Erythroblast (primary cell): Measurements from ENCODE around the gene ARRDC2.

Experiments
- DNase-seq, 2 experiments: peaks; one replicate each; lab custom pipeline; 2025; lab: John Stamatoyannopoulos, UW
- GATA1 ChIP-seq: IDR thresholded peaks from 2 replicates; pipeline ENCODE4 v1.6.1; 2011; ENCODE audit warnings: low read depth, mild to moderate bottlenecking, control low read depth, low read length, moderate library complexity
- POLR2A ChIP-seq: IDR thresholded peaks from 2 replicates; pipeline ENCODE4 v1.6.1; 2011; ENCODE audit warnings: mild to moderate bottlenecking, low read length

ARRDC2 gene

DNA sequence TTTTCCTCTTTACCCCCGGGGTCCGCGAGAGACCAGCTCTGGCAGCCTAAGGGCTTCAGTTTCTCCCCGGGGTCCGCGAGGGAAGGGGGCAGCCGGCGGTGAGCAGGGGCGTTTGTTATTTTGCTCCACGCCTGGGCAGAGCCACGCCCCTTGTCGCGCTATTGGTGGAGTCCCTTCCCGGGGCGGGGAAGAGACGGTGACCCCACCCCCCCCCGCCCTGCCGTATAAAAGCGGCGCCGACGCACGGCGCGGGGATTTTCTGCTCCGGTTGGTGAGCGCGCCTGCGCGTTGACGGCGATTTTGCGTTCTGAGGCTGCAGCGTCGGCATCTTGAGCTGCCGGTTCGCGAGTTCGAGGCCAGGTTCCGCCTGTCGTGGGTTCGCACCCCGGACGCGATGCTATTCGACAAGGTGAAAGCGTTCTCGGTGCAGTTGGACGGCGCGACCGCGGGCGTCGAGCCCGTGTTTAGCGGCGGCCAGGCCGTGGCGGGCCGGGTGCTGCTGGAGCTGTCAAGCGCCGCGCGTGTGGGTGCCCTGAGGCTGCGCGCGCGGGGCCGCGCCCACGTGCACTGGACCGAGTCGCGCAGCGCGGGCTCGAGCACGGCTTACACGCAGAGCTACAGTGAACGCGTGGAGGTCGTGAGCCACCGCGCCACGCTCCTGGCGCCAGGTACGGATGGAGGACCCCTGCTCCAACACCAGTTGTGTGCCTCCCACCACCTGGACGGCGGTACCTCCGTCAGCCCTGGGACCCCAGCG, at the start of gene ARRDC2:
ARRDC2 (plus strand) TSS at position 254 of the 757 bp plus-strand sequence; CDS start at position 395, 141 bp downstream.
- DNase-seq = peak; percentile 88 to 90
- TF ChIP-seq POLR2A (peak; percentile 42), GATA1 (no peak)

DNA sequence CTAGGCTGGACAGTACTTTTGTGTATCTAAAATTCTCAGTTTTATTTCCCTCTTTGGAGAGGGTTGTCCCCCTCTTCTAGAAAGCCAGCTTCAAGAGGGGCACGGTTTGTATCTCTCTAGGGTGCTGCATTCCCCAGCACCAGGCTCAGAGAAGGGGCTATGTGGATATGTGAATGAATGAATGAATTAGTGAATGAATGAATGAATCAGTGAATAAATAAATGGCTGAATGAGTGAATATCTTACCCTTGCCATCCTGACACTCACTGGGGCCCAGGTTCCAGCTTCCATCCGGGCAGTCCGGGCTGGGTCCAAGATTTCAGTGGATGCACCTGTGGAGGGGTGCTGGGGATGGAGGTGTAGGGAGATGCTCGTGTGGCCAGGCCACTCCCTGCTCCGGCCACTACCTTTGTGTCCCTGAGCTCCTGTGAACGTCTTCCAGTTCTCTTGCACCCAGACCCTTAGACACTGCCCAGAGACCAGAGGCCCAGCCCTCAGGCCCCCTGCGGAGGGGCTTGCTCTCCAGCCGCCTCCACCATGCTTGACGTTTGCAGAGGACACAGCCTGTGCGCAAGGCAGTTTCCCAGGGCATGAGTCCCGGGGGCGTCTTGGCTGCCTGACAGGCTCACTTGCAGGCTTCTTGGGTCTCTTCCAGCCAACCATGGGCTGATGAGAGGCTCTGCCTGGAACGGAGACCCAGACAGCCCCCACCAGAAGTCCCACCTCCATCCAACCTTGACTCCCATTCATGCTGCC, 43.9 kb upstream of the ARRDC2 start:
- no peak for TF ChIP-seq POLR2A
- TF ChIP-seq GATA1 = no peak
- no peak for DNase-seq

GRCh38 chr19:17965370-17966128, 42.4 kb upstream of the ARRDC2 start:
- TF ChIP-seq GATA1 = no peak
- TF ChIP-seq POLR2A = no peak
- no peak for DNase-seq

DNA sequence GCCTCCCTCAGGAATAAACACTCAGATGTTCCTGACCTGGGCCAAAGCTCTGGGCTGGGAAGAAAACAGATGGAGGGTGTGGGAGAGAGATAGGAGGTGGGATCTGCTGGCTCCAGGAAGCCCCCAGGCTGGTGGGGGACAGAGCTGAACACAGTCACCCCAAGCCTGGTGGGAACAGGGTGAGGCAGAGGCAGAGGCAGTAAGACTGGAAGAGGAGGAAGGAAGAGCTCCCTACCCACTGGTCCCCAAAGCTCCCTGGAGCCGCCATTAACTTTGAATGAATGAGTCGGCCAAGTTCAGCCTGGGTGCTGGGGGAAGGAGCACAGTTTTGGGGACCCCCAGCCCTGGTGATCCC, 41.9 kb upstream of the ARRDC2 start:
- no peak for DNase-seq
- TF ChIP-seq POLR2A = no peak
- TF ChIP-seq GATA1 = no peak

DNA sequence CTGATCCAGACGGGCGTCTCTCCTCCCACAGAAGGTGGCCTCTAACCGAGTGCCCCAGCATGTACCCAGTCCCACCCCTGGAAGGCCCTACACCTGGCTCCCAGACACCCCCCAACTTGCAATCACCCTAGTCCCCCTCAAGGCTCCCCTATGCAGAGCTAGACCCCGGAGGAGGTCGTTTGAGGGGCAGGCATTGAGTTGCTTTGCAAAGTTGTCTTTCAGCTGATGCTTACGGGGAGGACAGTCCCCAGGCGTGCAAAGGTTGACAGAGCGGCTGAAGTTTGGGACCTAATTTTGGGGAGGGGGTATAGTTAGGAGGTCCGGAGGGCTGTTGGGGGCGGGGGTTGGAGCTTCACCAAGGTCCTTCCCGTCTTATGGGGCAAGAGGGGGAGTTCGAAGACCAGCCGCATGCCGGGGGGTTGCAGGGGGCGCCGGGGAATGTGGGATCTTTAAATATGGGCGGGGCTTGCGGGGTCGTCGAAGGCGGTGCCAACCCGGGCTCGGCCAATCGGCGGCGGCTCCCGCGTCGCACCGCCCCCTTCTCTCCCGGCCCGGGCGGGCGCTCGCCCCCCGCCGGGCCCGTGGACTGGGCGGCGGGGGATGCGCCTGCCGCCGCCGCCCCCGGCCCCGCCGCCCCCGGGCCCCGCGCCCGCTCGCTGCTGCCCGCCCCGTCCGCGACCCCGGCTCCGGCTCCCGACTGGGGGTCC, 41.3 kb upstream of the ARRDC2 start, which contains the start of gene KCNN1:
KCNN1 (plus strand) TSS at position 558 of the 707 bp plus-strand sequence. CDS start 6,782 bp downstream, outside the sequence.
- TF ChIP-seq GATA1 (no peak), POLR2A (no peak)
- DNase-seq = no peak

GRCh38 chr19:17967257-17968051, 40.5 kb upstream of the ARRDC2 start:
- TF ChIP-seq GATA1 = no peak
- TF ChIP-seq POLR2A = no peak
- DNase-seq = no peak

GRCh38 chr19:17968362-17968761, 39.6 kb upstream of the ARRDC2 start:
- no peak for DNase-seq
- no peak for TF ChIP-seq GATA1
- TF ChIP-seq POLR2A = no peak

DNA sequence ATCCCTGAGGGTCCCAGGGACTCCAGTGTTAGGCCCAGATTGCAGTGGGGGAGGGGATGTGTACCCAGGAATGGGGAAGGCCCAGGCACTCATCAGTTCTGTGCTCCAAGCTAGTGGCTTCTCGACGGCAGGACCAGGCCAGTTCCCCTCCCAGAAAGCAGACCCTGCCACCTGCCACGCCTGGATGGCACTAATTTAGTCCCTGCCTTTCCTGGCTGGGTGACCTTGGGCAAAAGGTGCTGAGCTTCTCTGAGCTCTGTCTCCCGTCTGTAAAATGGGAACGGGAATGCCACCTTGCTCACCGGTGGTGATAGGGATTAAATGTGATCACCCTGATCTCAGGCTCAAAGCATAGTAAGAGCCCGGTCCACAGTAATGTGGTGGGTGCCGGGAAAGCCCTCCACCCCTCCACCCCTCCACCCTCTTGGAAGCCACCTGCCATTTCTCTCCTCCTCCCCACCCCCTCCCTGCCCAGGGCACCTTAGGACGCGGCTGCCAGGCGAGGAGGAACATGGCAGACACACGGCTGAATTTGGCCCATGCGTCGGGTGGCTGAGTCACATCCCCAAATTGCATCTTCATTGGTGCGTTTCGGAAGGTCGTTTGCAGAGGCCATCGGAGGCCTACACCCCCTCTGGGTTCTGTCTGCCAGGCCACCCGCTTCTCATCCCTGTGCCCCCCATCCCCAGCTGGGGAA, 38.7 kb upstream of the ARRDC2 start:
- TF ChIP-seq POLR2A = no peak
- no peak for TF ChIP-seq GATA1
- DNase-seq = no peak

DNA sequence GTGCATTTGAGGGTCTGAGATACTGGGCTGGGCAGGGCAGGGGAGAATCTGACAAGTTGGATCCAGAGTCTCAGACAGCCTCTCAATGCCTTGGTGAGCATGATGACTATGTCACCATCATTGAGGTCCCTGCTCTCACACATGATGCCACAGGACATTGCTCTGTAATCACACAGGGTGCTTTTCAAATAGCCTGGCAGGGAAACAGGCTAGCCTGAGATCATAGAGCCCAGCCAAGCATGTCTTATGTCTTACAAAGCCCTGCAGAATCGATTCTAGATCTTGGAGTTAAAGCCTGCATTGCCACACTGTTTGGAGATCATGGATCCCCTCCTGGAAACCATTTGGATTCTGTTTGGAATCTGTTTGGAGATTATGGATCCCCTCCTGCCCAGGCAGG, 35.7 kb upstream of the ARRDC2 start:
- TF ChIP-seq POLR2A (no peak), GATA1 (no peak)
- DNase-seq = no peak

GRCh38 chr19:17973759-17974158, 34.2 kb upstream of the ARRDC2 start:
- DNase-seq = no peak
- TF ChIP-seq POLR2A (no peak), GATA1 (no peak)

- no peak for TF ChIP-seq GATA1
- no peak for TF ChIP-seq POLR2A
- no peak for DNase-seq
These were observed 33.4 kb upstream of the ARRDC2 start for GRCh38 chr19:17974551-17974950.

DNA sequence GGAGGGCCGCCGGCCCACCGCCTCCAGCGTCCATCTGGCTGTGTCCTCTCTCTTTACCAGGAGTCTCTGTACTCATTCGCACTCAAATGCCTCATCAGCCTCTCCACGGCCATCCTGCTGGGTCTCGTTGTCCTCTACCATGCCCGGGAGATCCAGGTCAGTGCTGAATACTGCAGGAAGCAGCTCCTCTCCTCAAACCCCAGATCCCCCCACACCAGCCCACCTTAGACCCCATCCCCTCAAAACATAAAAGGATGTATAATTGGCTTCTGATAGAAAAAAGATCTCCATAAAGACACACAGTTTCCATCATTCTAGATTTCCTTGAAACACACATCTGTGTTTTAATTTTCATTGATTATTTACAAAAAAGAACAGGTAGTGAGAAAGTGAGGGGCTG, 32.9 kb upstream of the ARRDC2 start:
- DNase-seq = no peak
- TF ChIP-seq GATA1 (no peak), POLR2A (no peak)
